Kidney glomerular epithelial cell (primary cell): Measurements from ENCODE around the gene CD244.

ENCODE experiments used
- DNase-seq: peaks from one replicate; lab custom pipeline; 2025; lab: John Stamatoyannopoulos, UW

Gene CD244

DNA sequence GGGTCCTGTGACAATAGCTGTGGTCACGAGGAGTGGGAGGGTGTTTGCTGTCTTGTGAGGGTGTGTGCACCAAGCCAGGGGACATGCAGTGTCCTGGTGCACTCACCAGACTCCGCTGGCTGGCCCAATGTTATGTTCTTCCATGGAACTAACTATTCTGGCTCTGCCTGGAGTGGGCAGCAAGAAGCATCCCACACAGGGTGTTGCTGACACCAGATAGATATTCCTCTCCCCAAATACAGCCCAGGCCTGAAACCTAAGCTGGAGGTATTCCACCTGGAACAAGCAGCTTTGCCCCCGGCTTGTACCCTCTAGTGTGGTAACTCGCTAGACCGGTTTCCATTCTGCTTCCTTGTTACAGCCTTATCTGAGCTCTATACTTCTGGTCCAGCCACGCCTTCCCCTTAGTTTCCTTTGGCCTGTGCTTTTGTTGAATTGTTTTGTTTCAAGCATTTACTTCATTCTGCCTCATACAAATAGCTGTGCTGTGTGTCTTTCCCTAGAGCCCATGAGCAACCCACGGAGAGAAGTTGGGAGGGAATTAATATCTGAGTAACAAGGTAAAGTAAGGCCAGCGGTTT, 81.4 kb downstream of the CD244 start:
- no peak for DNase-seq

DNA sequence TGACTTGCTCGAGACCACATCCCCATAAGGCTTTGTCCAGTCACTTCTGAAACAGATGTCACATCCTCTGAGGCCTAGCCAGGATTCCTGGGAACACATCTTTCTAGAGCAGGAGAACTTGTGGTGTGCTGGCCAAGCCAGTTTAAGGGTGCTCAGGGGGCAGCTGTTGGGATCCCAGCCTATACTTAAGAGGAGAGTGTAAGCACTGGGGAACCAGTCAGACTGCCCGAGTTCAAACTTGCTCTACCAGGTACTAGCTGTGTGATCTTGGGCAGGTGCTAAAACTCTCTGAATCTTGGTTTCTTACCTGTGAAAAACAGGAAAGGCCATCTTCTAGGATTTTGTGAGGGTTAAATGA, 82.3 kb downstream of the CD244 start:
- DNase-seq, result no peak
